GM15510 (cell line): ENCODE measurements around the gene LEF1.

Experiments used
- POLR2A ChIP-seq: IDR thresholded peaks from 3 replicates; pipeline ENCODE4 v1.6.1; 2011; ENCODE audit warnings: borderline replicate concordance; ENCODE audit not compliant: insufficient read length; ENCODE audit errors: extremely low read depth

Gene LEF1

GRCh38 chr4:108113229-108113628 is 55.5 kb downstream of the LEF1 start:
- TF ChIP-seq POLR2A = no peak

- no peak for TF ChIP-seq POLR2A
These were observed 57.0 kb downstream of the LEF1 start for GRCh38 chr4:108111781-108112180.

DNA sequence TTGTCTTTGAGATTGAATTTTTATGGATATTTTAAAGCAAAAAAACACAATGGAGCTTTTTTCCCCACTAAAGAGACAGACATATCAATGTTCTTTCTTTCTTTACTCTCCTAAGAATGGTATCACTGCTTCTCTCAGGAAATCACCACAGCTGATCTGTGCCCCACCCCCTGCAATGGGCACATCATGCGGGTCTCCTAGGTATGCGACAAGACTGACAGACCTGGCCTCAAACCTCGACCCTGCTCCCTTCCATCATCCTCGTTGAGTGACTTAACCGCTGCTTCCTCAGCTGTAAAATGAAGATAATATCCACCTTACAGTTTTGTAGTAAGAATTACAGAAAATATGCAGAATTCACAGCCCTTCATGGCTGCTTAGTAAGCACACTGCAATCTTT is 58.3 kb downstream of the LEF1 start:
- TF ChIP-seq POLR2A = no peak

DNA sequence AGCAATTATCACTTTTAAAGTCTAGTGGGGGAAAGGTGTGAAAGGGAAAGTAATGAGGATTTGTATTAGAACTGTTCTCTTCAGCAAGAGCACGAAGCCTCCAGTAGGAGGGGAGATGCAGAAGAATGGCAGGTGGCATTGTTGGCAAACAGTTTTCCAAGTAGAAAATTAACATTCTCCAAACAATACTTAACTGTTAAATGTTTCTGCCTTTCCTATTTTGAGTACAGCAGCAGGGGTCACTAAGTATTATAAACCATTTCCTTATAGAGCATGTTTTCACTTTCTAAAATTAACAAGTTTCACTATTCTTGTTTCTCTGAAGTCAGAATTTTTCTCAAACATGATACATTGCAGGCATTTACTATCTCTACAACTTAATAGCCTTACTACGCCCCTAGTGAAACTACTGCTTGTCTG is 58.7 kb downstream of the LEF1 start:
- no peak for TF ChIP-seq POLR2A

GRCh38 chr4:108109111-108109510 is 59.6 kb downstream of the LEF1 start:
- no peak for TF ChIP-seq POLR2A

DNA sequence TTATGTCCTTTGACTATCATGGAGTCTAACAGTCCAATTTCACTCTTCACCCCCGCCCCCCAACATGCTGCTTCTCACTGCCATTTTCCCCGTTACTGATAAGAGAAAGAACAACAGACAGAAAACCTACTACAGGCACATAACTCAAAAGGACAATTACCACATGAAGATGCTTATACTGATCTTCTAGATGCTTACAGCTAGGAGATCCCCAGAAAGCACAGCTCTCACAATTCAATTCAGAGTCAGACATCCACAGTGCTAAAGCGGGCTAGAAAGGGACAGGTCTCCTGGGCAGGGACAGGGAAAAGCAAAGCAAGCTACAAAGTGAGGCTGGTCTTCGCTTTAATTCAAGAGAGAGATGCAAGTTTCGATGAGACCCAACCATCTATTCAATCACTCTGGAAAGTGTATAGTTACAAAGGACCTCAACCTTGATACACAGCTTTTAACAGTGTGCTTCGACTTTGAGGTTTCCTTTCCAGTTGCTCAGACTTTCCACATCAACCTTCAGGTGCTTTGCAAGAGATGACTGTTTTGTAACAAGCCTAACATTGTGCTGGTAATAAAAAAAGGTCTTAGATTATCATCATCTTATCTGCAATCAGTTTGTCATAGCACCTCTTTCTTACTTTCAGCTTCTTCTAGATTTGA is 60.9 kb downstream of the LEF1 start:
- no peak for TF ChIP-seq POLR2A

GRCh38 chr4:108107101-108107500 is 61.6 kb downstream of the LEF1 start:
- TF ChIP-seq POLR2A = no peak

GRCh38 chr4:108106186-108106585 is 62.5 kb downstream of the LEF1 start:
- TF ChIP-seq POLR2A = no peak

DNA sequence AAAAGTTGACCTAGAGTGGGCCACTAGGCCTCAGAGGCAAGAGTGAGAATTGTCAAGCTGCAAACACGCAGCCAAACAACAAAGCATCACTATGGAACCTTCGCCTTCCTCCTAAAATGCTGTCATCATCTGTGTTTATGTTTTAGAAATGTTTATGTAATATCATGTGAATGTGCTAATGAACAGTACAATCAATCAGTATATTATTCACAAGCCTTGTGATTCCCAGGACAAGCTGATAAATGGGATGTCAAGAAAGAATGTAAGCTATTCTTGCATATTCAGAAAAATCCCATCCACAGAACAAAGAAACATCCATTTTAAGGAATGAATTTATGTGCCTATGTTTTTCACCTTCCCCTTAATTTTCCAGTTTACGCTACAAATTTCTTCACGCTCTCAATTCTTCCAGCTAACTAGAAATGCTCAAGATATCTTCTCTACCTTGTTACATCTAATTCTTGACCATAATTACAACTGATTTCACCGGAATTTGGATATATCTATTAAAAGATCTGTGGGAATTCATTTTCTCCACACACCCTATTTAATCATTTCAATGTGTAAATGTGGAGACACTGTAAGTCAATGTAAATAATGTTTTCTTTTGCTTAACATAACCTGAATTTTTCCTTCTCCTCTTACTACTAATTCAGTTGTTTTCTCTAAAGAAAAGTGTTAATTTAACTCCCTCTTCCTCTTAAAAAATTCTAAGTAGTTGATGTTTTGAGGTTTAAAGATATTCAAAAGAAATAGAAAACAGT is 65.5 kb downstream of the LEF1 start:
- TF ChIP-seq POLR2A = no peak

- TF ChIP-seq POLR2A = no peak
These were observed 67.9 kb downstream of the LEF1 start for GRCh38 chr4:108100827-108101226.

DNA sequence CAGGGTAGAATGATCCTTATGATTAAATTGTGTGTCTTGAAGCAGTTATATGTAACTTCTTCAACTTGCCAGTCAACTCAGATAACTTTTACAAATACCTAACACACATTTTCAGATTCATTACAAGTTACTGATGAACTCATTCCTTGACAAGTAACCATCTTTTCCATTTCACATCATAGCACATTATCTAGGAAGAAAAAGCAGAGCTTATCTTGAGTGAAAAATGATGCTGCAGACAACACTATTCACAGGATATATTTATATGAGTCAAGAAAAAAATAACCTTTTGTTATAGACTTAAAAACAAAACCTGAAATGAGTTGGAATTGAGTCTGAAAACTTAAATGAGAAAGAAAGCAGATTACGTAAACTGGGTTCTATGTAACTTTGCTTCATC is 68.9 kb downstream of the LEF1 start:
- TF ChIP-seq POLR2A = no peak

- TF ChIP-seq POLR2A = no peak
These were observed 70.7 kb downstream of the LEF1 start for GRCh38 chr4:108097990-108098553.

DNA sequence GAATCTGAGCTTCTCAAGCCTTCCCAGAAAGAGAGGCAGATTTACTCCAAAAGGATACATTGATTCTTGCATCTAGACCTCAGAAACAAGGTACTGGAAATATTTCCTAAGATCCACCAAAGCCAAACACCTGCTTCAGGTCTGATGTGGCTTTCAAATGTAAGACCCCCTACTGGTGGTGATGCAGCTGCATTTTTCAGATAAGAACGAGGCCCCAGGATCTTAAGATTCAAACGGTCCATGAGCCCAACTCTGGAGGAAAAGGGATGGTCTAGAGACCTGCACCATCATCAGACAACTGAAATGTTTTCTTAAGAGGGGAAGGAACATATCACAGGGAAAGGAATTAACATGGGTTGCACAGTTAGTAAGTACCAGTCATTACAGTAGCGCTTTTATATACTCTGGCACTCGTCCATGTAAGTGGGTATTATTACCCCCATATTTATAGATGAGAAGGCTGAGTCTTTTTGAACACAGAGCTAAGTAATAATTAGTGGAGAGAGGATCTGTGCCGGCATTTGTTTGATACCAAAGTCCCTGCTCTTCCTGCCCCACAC is 73.7 kb downstream of the LEF1 start:
- no peak for TF ChIP-seq POLR2A

GRCh38 chr4:108094131-108094530 is 74.6 kb downstream of the LEF1 start:
- TF ChIP-seq POLR2A = no peak

- TF ChIP-seq POLR2A = no peak
These were observed 76.4 kb downstream of the LEF1 start for GRCh38 chr4:108092288-108092687.
